ENCODE results near the gene NBPF3. TPM values are rescaled to one million over a fixed set of nuclear protein-coding genes. Genes with fewer than 3 reads are reported as not detected.

NBPF3 gene
- polyA plus RNA-seq, 2 of the 4 experiments (the other 2 are of a cell fraction), result 7.4 to 8.5 TPM

GRCh38 chr1:21492356-21492625 is 52.4 kb downstream of the NBPF3 start:
- Histone ChIP-seq H3K27ac (no peak overlapping the region), H3K4me2 (no peak overlapping the region), H3K4me1 (no peaks in the 10 kb centered on the region), H3K9me3 (no peaks in the 10 kb centered on the region), H3K4me3 (no peak overlapping the region)
- ATAC-seq (no peak), FAIRE-seq (no peak), DNase-seq (ENCODE audit: low read depth in 1 of 2, low spot score in 1 of 2) (no peak)
- WGBS (ENCODE audit: missing lambda C conversion rate), result 58% methylated on average over 4 of the region's 4 CpGs
- ChIA-PET POLR2A (no interaction called here), CTCF (interaction anchor here (1.0 to 4.0 kb wide), 4 partner anchors 16 to 276 kb away, joined by 3 to 50 read pairs (median 4); partner anchors contain the start of gene ALPL)
- TF ChIP-seq, protein P1, sequence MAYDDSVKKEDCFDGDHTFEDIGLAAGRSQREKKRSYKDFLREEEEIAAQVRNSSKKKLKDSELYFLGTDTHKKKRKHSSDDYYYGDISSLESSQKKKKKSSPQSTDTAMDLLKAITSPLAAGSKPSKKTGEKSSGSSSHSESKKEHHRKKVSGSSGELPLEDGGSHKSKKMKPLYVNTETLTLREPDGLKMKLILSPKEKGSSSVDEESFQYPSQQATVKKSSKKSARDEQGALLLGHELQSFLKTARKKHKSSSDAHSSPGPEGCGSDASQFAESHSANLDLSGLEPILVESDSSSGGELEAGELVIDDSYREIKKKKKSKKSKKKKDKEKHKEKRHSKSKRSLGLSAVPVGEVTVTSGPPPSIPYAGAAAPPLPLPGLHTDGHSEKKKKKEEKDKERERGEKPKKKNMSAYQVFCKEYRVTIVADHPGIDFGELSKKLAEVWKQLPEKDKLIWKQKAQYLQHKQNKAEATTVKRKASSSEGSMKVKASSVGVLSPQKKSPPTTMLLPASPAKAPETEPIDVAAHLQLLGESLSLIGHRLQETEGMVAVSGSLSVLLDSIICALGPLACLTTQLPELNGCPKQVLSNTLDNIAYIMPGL (CRISPR knock-in tag; IDR thresholded peaks at IDR 0.05; ENCODE audit: borderline replicate concordance), result no peak
- no peak for TF ChIP-seq MYC (IDR thresholded peaks at IDR 0.05; ENCODE audit: borderline replicate concordance, low read length)
- no peak for TF ChIP-seq ZC3H11A (IDR thresholded peaks at IDR 0.05)
- no peak for TF ChIP-seq ZFP36 (IDR thresholded peaks at IDR 0.05; ENCODE audit: borderline replicate concordance, partially characterized antibody)
- no peak for TF ChIP-seq ESRRA (IDR thresholded peaks at IDR 0.05; ENCODE audit: borderline replicate concordance, low read length)
- TF ChIP-seq CHD2 (IDR thresholded peaks at IDR 0.05; ENCODE audit: low read length, partially characterized antibody), result no peak
- no peak for TF ChIP-seq NFE2L2 (conservative IDR thresholded peaks at IDR 0.05; ENCODE audit: low read length)
- no peak for TF ChIP-seq GATA3 (IDR thresholded peaks at IDR 0.05; ENCODE audit: borderline replicate concordance)
- TF ChIP-seq, protein P2, sequence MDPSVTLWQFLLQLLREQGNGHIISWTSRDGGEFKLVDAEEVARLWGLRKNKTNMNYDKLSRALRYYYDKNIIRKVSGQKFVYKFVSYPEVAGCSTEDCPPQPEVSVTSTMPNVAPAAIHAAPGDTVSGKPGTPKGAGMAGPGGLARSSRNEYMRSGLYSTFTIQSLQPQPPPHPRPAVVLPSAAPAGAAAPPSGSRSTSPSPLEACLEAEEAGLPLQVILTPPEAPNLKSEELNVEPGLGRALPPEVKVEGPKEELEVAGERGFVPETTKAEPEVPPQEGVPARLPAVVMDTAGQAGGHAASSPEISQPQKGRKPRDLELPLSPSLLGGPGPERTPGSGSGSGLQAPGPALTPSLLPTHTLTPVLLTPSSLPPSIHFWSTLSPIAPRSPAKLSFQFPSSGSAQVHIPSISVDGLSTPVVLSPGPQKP (IDR thresholded peaks at IDR 0.05; ENCODE audit: low read depth, low read length), result no peak
- no peak for TF ChIP-seq FOSB (CRISPR knock-in tag; IDR thresholded peaks at IDR 0.05)
- TF ChIP-seq TP53 (CRISPR knock-in tag; IDR thresholded peaks at IDR 0.05), result no peak
- TF ChIP-seq MAFK (IDR thresholded peaks at IDR 0.05; ENCODE audit: partially characterized antibody), result no peak
- TF ChIP-seq HOXB5 (CRISPR knock-in tag; IDR thresholded peaks at IDR 0.05), result no peak
- no peak for TF ChIP-seq REST (IDR thresholded peaks at IDR 0.05)
- no peak for TF ChIP-seq E2F6 (IDR thresholded peaks at IDR 0.05; ENCODE audit: borderline replicate concordance, low read depth)
- TF ChIP-seq, protein P3, sequence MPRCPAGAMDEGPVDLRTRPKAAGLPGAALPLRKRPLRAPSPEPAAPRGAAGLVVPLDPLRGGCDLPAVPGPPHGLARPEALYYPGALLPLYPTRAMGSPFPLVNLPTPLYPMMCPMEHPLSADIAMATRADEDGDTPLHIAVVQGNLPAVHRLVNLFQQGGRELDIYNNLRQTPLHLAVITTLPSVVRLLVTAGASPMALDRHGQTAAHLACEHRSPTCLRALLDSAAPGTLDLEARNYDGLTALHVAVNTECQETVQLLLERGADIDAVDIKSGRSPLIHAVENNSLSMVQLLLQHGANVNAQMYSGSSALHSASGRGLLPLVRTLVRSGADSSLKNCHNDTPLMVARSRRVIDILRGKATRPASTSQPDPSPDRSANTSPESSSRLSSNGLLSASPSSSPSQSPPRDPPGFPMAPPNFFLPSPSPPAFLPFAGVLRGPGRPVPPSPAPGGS (IDR thresholded peaks at IDR 0.05), result no peak

DNA sequence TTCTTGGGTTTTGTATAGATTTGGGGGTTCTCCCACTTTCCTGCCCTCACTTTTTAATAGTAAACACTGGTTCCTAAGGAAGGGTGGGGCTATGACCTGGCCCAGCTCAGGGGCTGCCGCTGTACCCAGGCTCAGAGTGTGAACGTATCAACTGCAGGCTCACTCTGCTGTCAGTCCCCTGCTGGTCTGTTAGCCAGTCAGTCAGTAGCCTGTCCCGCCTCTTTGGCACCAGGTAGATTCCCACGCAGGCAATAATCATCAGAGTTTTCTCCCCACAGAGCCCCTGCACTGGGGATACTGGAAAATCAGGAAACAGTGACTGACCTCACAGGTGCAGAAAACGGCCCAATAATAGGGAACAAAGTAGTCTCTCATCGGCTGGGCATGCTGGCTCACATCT is 54.3 kb downstream of the NBPF3 start:
- FAIRE-seq, result no peak
- no peak overlapping the region for H3K4me3 ChIP-seq

More for the DNA sequence above, 54.3 kb downstream of the NBPF3 start:
- Histone ChIP-seq H3K4me1 (no peaks in the 10 kb centered on the region), H3K27ac (no peak overlapping the region), H3K9me3 (no peaks in the 10 kb centered on the region), H3K4me2 (no peak overlapping the region)
- POLR2A ChIA-PET, result no interaction called here
- TF ChIP-seq POLR2AphosphoS2 (conservative IDR thresholded peaks at IDR 0.05; ENCODE audit: low read length) (no peak), RARB (CRISPR knock-in tag; IDR thresholded peaks at IDR 0.05) (no peak), GATA3 (IDR thresholded peaks at IDR 0.05; ENCODE audit: borderline replicate concordance) (no peak), TP53 (CRISPR knock-in tag; IDR thresholded peaks at IDR 0.05) (no peak), ESRRA (IDR thresholded peaks at IDR 0.05; ENCODE audit: borderline replicate concordance, low read length) (no peak), ZNF302 (CRISPR knock-in tag; IDR thresholded peaks at IDR 0.05) (no peak), SREBF2 (IDR thresholded peaks at IDR 0.05) (no peak), HOXA7 (CRISPR knock-in tag; IDR thresholded peaks at IDR 0.05) (no peak), HOXB5 (CRISPR knock-in tag; IDR thresholded peaks at IDR 0.05) (no peak), FOSL2 (IDR thresholded peaks at IDR 0.05) (no peak), FOSL2 (CRISPR knock-in tag; IDR thresholded peaks at IDR 0.05) (no peak), EHMT2 (IDR thresholded peaks at IDR 0.05; ENCODE audit: low read depth) (no peak), MAX (IDR thresholded peaks at IDR 0.05) (no peak)
- TF ChIP-seq, protein P1 (CRISPR knock-in tag; IDR thresholded peaks at IDR 0.05; ENCODE audit: borderline replicate concordance), result no peak
- CTCF ChIA-PET, result interaction anchor here (1.0 kb wide), 1 partner anchor 125 kb away, joined by 4 read pairs; no protein-coding TSS in a partner anchor
- DNase-seq (ENCODE audit: low read depth in 1 of 2, low spot score in 1 of 2), result no peak
- no peak for ATAC-seq
- 58% methylated on average over 3 of the region's 6 CpGs for WGBS (ENCODE audit: missing lambda C conversion rate)

All from A549 (cell line).